NCI-H524 treated with DMSO at 0.1 percent for 48 hours (cell line): ENCODE measurements around the gene PRKRIP1.
"Not testable (repeated sequence)": the region's sequence is repeated elsewhere in the genome, so short reads cannot be mapped to it uniquely, and the experiment has no call there.

Experiments
- DNase-seq: peaks from one replicate; lab custom pipeline; 2025; lab: John Stamatoyannopoulos, UW

The PRKRIP1 gene

DNA sequence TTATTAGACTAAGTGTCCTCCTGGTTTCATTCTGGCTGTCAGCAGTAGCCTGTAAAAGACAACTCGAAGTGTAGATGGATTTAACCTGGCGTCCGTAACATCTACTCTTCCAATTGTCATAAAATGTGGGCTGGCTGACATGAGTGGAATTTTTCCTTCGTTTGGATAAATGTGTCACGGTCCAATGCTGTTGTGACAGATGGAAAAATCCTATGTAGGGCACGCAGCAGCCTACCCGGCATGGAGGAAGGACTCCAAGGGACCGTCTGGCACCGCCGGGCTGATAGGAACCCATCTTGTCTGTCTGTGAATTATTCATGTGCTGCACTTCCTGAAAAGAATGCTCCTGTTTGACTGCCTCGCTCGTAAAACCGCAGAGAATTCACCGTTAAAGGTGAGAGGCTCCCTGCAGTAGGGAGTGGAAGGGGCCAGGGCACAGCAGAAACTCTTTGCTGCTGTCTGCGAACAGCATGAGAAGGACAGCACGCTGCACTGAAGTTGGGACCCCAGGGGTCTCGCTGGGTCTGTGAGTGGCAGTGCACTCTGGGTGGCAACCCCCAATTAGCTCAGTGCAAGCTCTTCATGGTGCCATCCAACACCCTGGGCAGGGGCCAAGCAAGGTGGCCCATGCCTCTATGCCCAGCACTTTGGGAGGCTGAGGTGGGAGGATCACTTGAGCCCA, 35.6 kb downstream of the PRKRIP1 start:
- DNase-seq: peak; percentile 31

DNA sequence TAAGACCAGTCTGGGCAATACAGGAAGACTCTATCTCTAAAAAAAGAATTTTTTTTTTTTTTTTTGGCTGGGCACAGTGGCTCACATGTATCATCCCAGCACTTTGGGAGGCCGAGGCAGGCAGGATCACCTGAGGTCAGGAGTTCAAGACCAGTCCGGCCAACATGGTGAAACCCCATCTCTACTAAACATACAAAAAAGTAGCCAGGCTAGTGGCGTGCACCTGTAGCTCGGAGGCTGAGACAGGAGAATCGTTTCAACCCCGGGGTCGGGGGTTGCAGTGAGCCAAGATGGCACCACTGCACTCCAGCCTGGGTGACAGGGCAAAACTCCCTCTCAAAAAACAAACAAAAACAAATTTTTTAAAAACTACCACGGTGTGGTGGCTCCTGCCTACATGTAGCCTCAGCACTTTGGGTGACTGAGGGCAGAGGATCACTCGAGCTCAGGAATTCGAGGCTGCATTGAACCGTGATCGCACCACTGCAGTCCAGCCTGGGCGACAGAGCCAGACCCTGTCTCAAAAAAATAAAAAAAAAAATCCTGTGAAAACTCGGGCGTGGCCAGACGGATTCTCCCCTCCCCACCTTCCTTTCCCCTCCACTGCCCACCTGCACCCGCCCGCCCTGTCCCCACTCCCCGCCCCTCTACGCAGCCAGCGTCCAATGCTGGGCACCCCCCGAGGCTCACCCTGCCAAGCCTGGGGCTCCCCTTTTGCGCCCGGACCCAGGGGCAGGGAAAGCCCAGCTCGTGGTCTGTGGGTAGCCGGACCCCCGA, 36.5 kb downstream of the PRKRIP1 start:
- DNase-seq: no peak

GRCh38 chr7:102433219-102434038, 37.3 kb downstream of the PRKRIP1 start, which contains the start of gene ORAI2:
TSS of gene ORAI2 (plus strand) at chr7:102433575. CDS start at chr7:102438957, 5,382 bp downstream.
- DNase-seq: no peak

DNA sequence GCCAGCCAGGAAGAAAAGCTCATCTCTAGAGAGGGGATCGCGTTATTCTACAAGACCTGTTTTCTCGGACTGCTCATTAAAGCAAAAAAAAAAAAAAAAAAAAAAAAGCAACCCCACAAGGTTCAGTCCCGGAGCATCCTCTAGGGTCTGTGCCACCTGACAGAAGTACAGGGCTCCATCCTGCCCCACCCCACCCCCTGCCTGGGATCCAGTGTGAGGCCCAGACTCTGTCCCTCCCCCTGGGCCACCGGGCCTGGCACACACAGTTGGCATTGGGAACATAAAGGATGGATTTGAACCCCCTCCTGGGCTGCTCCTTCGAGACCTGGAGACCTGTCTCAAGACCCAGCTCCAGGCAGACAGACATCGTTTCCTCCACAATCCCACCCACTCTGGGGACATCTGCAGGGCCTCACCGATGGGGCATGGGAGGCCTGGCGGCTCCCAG, 37.9 kb downstream of the PRKRIP1 start:
- DNase-seq: no peak

DNA sequence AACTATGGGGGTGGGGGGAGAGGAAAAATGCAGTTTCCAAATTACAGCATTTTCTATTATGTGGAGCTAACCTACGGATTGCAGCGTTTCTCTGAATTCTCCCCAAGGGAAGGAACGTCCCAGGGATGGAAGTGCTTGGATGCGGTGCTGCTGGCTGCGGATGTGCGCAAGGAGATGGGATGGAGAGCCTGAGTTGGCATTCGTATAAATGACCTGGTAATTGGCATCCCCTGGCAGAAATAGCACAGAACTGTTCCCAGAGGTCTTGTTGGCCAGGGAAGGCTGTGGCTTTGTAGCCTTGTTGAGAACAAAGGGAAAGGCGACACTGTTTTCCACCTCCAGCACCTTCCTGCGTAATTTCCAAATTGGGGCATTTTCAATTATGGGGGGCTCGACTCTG, 40.0 kb downstream of the PRKRIP1 start:
- no peak for DNase-seq

DNA sequence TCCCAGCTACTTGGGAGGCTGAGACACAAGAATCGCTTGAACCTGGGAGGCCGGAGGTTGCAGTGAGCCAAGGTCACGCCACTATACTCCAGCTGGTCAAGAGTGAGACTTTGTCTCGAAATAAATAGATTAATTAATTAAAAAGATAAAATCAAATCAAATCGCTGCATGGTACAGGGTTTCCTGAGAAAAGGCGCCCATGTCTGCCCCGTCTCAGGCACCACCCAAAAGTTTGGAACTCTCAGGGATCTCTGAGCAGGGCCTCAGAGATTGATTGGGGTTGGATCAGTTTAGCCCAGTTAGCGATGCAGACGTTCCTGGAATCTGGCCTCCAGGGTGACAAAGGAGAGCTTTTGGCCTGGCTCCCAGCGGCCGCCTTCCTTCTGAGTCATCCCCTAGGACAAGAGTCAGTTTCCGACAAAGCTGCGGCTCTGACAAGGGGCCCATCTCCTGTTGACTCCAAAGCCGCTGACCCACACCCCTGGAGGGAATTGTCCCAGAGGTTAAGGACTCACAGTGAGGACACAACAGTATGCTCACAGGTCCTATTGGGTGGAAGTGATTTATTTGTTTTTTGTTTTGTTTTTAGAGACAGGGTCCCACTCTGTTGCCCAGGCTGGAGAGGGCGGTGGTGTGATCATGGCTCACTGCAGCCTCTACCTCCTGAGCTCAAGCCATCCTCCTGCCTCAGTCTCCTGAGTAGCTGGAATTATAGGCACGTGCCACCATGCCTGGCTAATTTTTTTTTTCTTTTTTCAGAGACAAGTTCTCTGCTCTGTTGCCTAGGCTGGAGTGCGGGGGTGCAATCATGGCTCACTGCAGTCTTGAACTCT, 44.0 kb downstream of the PRKRIP1 start:
- no peak for DNase-seq

GRCh38 chr7:102444961-102445673, 49.0 kb downstream of the PRKRIP1 start:
- no peak for DNase-seq

DNA sequence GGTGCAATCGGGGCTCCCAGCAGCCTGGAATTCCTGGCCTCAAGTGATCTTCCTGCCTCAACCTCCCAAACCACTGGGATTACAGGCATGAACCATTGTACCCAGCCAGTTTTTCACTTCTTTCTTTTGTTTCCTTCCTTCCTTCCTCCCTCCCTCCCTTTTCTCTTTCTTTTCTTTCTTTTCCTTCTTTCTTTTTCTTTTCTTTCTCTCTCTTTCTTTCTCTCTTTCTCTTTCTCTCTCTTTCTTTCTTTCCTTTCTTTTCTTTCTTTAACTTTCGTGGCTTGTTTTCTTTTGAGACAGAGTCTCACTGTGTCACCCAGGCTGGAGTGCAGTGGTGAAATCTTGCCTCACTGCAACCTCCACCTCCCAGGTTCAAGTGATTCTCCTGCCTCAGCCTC, 49.5 kb downstream of the PRKRIP1 start:
- no peak for DNase-seq

DNA sequence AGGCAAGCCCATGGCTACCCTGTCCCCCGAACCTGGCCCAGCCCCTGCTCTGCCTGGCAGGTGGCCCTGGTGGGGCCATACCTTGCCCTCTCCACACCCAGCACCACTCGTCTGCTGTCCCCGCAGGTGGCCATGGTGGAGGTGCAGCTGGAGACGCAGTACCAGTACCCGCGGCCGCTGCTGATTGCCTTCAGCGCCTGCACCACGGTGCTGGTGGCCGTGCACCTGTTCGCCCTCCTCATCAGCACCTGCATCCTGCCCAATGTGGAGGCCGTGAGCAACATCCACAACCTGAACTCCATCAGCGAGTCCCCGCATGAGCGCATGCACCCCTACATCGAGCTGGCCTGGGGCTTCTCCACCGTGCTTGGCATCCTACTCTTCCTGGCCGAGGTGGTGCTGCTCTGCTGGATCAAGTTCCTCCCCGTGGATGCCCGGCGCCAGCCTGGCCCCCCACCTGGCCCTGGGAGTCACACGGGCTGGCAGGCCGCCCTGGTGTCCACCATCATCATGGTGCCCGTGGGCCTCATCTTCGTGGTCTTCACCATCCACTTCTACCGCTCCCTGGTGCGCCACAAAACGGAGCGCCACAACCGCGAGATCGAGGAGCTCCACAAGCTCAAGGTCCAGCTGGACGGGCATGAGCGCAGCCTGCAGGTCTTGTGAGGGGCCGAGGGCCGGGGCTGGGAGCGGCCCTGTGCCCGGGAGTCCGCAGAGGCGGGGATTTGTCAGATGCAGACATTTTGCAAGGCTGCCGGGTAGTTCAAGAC, 50.4 kb downstream of the PRKRIP1 start:
- DNase-seq: no peak

GRCh38 chr7:102447311-102447710, 51.1 kb downstream of the PRKRIP1 start:
- DNase-seq: no peak

GRCh38 chr7:102449136-102449535, 53.0 kb downstream of the PRKRIP1 start:
- no peak for DNase-seq

GRCh38 chr7:102450242-102450641, 54.1 kb downstream of the PRKRIP1 start:
- peak; percentile 7 for DNase-seq

DNA sequence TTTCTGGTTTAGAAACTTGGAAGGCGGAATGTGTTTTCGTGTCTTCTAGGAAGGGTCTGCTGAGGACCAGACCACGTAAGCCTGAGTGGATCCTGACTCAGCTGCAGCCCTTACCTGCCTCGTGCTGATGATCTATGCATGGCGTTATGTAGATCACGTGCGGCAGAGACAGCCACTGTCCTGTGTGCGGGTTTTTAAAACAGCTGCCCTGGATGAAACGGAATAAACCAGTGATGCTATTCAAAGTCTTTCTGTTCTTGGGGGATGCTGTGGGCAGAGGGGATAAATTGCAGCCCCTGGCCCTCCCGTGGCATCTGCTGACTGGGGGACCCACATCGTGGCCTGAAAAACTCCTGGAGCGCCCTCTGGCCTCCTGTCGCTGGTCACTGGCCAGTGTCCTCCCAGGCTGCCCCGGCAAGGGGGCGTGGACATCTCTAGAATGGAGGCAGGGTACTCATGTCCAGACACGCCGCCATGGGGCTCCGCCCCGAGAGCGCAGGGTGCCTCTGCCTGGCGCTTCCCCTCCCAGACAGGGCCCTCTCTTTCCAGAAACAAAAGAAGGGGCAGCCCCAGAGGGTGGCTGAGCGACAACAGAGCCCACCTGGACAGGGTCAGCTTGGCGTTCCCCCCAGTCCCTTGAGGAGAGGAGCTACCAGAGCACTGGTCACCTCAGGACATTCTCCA, 55.4 kb downstream of the PRKRIP1 start:
- no peak for DNase-seq

- no peak for DNase-seq
Observed at GRCh38 chr7:102452451-102452850, 56.3 kb downstream of the PRKRIP1 start.

GRCh38 chr7:102453319-102453718, 57.2 kb downstream of the PRKRIP1 start:
- DNase-seq: no peak

GRCh38 chr7:102454468-102454867, 58.3 kb downstream of the PRKRIP1 start:
- no peak for DNase-seq

DNA sequence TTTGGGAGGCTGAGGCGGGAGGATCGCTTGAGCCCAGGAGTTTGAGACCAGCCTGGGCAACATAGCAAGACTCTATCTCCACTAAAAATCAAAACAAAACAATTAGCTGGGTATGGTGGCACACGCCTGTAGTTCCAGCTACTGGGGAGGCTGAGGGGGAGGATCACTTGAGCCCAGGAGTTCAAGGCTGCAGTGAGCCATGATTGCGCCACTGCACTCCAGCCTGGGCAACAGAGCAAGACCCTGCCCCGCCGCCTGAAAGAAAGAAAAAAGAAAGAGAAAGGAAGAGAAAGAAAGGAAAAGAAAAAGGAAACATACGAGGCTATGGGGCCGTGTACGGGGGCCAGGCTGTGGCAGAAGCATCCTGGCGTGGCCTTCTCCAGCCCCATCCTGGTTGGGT, 58.8 kb downstream of the PRKRIP1 start:
- not testable (repeated sequence) for DNase-seq

DNA sequence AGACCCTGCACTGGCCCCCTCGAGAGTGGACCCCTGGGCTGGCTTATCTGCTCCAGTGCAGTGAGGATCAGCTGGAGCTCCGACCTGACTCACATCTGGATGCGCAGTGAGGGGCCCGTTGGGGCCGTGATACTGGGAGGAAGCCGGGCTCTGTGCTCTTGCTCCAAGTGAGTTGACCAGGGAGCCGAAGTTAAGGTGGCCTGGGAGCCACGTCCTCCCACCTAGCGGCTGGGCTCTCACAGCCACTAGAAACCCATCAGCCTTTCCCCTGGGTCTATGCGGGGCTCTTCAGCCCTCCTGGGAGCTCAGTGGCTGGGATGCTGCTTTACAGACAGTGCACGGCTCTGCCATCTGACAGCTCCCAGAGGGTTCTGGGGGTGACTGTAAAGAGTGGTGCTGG, 59.4 kb downstream of the PRKRIP1 start:
- no peak for DNase-seq

GRCh38 chr7:102456327-102456726, 60.2 kb downstream of the PRKRIP1 start:
- DNase-seq: no peak
